MG63 (cell line): ENCODE results near the gene PXDN. TPM values are rescaled to one million over a fixed set of nuclear protein-coding genes. Genes with fewer than 3 reads are reported as not detected.

Experiments
- DNase-seq: peaks from one replicate; pipeline ENCODE4 v3.0.0-alpha.2; 2020
- H3K27me3 ChIP-seq: fragments of 250-450 bp; sonication (Bioruptor Pico); 2 replicates; pipeline ENCODE4 v1.5.1; 2020; ENCODE audit warnings: mild to moderate bottlenecking, moderate library complexity
- H3K36me3 ChIP-seq: fragments of 250-450 bp; sonication (Bioruptor Pico); 2 replicates; pipeline ENCODE4 v1.5.1; 2020; ENCODE audit warnings: mild to moderate bottlenecking, moderate library complexity
- H3K4me3 ChIP-seq: fragments of 250-450 bp; sonication (Bioruptor Pico); 2 replicates; pipeline ENCODE4 v1.5.1; 2020; ENCODE audit warnings: mild to moderate bottlenecking, moderate library complexity
- H3K9me3 ChIP-seq: fragments of 250-450 bp; sonication (Bioruptor Pico); 2 replicates; pipeline ENCODE4 v1.5.1; 2020; ENCODE audit warnings: mild to moderate bottlenecking, moderate library complexity
- total RNA-seq: library from RNA; depleted of rRNA; stranded (reverse); fragments of >200 nt; shearing (Covaris generic); gene quantifications from 2 replicates; pipeline ENCODE4 v1.2.3, GENCODE V29; 2014; ENCODE audit warnings: low replicate concordance

The PXDN gene
- total RNA-seq, 1 experiment from 2014 or later: 204 TPM

- no peaks in the 10 kb centered on the region for H3K36me3 ChIP-seq
- H3K9me3 ChIP-seq: no peaks in the 10 kb centered on the region
- no peak for DNase-seq
- no peaks in the 10 kb centered on the region for H3K27me3 ChIP-seq
- no peak overlapping the region for H3K4me3 ChIP-seq
These were observed 6.1 kb upstream of the PXDN start for GRCh38 chr2:1750270-1750932.

GRCh38 chr2:1749489-1750119 lies 5.3 kb upstream of the PXDN start:
- no peak for DNase-seq
- Histone ChIP-seq H3K27me3 (no peaks in the 10 kb centered on the region), H3K4me3 (no peak overlapping the region), H3K9me3 (no peaks in the 10 kb centered on the region), H3K36me3 (no peaks in the 10 kb centered on the region)

DNA sequence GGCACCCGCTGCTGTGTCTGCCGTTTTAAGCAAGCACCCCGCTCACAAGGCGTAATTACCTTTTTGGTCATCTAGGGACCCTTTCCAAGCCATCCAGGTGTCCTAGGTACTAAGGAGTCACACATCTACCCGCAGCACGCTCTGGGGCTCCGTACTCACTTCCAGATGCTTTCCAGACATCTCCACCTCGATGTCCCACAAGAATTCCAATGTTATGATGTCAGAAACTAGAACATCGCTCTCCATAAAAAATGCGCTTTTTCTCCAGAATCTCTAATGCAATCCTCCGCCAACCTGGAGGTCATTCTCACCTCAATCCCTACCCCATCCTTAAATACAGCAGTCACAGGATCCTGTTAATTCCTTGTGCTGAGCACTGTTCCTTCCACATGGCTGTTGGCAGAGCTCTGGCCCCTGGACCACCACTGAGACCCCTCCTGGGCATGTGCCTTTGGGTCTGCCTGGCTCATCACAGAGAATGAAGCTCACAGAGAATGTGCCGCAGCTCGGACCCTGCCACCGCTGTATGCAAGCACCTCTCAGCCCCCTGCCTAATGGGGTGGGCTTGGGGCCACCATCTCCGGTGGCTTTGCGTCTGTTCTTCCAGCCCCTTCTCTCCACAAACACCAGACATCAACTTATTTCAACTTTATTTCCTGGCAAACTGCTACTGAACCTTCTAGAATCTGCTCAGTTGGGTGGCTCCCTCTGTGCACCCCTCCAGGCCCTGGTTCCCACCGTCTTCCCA lies 4.6 kb upstream of the PXDN start:
- Histone ChIP-seq H3K27me3 (no peaks in the 10 kb centered on the region), H3K9me3 (no peaks in the 10 kb centered on the region), H3K4me3 (no peak overlapping the region), H3K36me3 (no peaks in the 10 kb centered on the region)
- no peak for DNase-seq

- H3K9me3 ChIP-seq: no peaks in the 10 kb centered on the region
- H3K27me3 ChIP-seq: no peaks in the 10 kb centered on the region
- H3K36me3 ChIP-seq: peaks cover under 1% of the 10 kb centered on the region
- no peak overlapping the region for H3K4me3 ChIP-seq
- DNase-seq: no peak
These were observed 3.9 kb upstream of the PXDN start for GRCh38 chr2:1748176-1748740.

DNA sequence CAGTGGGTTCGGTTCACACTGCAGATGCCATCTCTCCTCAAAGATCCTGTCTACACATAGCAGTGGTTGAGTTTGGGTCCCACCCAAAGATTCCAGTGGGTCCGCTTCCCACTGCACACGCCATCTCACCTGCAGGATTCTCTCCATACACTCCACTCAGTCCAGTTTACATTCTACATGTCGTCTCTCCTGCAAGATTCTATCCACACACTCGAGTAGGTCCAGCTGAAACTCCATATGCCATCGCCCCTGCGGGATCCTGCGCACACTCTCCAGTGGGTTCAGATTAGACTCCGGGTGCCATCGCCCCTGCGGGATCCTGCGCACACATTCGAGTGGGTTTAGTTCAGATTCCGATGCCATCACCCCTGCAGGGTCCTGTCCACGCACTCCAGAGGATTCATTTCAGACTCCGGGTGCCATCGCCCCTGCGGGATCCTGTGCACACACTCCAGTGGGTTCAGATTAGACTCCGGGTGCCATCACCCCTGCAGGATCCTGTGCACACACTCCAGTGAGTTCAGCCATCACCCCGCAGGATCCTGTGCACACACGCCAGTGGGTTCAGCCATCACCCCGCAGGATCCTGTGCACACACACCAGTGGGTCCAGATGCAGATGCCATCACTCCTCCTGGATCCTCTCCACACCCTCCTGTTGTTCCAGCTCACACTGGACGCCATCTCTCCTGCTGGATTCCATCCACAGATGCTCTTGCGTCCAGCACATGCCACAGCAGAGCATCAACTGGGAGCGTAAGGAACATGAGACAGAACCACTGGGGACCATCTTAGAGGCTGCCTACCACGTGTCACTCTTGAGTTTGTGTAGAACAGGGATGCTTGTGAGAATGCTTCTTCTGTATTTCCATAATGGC lies 3.0 kb upstream of the PXDN start:
- Histone ChIP-seq H3K36me3 (peaks cover 10% of the 10 kb centered on the region), H3K27me3 (no peaks in the 10 kb centered on the region), H3K4me3 (no peak overlapping the region), H3K9me3 (no peaks in the 10 kb centered on the region)
- no peak for DNase-seq

- H3K36me3 ChIP-seq: peaks cover 17% of the 10 kb centered on the region
- no peak for DNase-seq
- H3K4me3 ChIP-seq: no peak overlapping the region
- no peaks in the 10 kb centered on the region for H3K27me3 ChIP-seq
- no peaks in the 10 kb centered on the region for H3K9me3 ChIP-seq
These were observed 2.1 kb upstream of the PXDN start for GRCh38 chr2:1746174-1747064.

DNA sequence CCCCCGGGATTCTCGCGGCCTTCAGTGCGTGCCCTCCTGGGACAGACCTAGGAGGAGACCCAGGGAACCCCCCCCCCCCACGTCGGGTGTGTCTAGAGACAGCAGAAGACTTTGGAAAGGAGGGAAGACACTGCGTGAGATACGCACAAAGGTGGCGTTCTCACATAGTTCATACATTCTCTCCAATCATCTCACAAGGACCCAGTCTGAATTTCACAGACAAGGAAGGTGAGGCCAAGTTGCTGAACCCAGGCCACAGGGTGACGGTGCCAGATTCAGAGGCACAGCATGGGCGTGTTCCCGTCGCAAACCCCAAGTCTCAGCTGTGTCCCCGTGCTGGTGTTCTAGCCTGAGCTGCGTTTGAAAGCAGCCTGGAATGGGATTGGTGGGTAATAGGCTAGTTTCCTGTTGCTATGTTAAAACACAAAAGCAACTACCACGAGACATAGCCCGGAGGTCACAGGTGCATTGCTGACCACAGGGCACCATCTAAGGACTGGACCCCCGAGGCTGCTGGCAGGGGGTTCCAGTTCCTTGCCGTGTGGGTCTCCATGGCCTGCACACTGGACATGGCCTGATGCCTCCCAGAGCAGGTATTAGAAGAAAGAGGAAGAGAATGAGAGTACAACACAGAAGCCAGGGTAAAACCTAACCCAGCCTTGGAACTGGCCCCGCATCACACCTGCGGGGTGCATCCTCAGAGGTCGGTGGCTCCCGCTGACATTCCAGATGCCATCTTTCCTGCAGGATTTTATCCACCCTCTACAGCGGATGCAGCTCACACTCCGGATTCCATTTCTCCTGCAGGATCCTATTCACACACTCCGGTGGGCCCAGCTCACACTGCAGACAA lies 1.1 kb upstream of the PXDN start:
- Histone ChIP-seq H3K4me3 (peak overlapping the region; percentile 81), H3K36me3 (peaks cover 25% of the 10 kb centered on the region), H3K9me3 (no peaks in the 10 kb centered on the region), H3K27me3 (no peaks in the 10 kb centered on the region)
- DNase-seq: no peak

GRCh38 chr2:1744151-1744445 lies 217 bp downstream of the PXDN start:
- H3K27me3 ChIP-seq: no peaks in the 10 kb centered on the region
- peak overlapping the region; percentile 81 for H3K4me3 ChIP-seq
- peaks cover 38% of the 10 kb centered on the region for H3K36me3 ChIP-seq
- H3K9me3 ChIP-seq: no peaks in the 10 kb centered on the region
- no peak for DNase-seq

- Histone ChIP-seq H3K36me3 (peaks cover 43% of the 10 kb centered on the region), H3K4me3 (peak overlapping the region; percentile 81), H3K9me3 (no peaks in the 10 kb centered on the region), H3K27me3 (no peaks in the 10 kb centered on the region)
- peak; percentile 65 for DNase-seq
These were observed 742 bp downstream of the PXDN start for GRCh38 chr2:1743396-1744150.

DNA sequence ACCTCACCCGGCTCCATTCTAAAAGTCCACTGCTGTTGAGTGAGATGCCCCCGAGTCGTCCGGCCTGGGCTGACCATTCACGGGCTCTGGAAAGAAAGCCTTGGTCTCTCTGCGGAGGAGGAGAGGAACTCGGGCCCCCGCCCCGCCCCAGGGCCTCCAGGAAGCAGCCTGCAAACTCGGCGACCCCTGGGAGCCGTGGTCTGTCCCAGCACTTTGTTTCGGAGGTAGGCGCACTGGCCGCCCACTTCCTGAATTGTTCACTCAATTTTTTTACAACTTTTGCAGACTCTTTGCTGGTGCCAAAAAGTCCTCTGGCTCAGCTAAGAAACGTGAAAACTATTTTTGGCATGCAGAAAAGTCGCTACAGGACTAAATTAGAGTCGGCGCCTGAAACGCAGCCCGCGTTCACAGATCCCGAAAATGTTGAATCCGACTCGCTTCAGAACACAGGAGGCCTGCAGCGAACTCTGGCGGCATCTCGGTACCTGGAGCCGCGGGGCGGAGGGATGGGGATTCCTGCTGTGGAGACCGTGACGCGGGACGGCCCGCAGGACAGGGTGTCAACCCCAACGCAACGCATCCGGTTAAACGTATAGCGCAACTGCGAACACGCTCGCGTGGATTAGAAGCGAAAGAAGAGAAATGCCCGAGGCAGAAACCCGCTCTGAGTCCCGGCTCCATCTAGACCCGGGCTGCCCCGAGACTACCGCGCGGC lies 1.5 kb downstream of the PXDN start:
- Histone ChIP-seq H3K36me3 (peaks cover 49% of the 10 kb centered on the region), H3K9me3 (no peaks in the 10 kb centered on the region), H3K4me3 (peak overlapping the region; percentile 81), H3K27me3 (no peaks in the 10 kb centered on the region)
- DNase-seq: peak; percentile 79

- H3K36me3 ChIP-seq: peaks cover 49% of the 10 kb centered on the region
- DNase-seq: no peak
- peak overlapping the region; percentile 81 for H3K4me3 ChIP-seq
- H3K27me3 ChIP-seq: no peaks in the 10 kb centered on the region
- H3K9me3 ChIP-seq: no peaks in the 10 kb centered on the region
These were observed 2.0 kb downstream of the PXDN start for GRCh38 chr2:1742301-1742680.

GRCh38 chr2:1741851-1742250 lies 2.5 kb downstream of the PXDN start:
- Histone ChIP-seq H3K4me3 (peak overlapping the region; percentile 81), H3K9me3 (no peaks in the 10 kb centered on the region), H3K36me3 (peaks cover 50% of the 10 kb centered on the region), H3K27me3 (no peaks in the 10 kb centered on the region)
- DNase-seq: no peak

- Histone ChIP-seq H3K4me3 (no peak overlapping the region), H3K9me3 (no peaks in the 10 kb centered on the region), H3K27me3 (no peaks in the 10 kb centered on the region), H3K36me3 (peaks cover 57% of the 10 kb centered on the region)
- no peak for DNase-seq
These were observed 3.4 kb downstream of the PXDN start for GRCh38 chr2:1740716-1741589.
